Mesodermal cell (in vitro differentiated cells): ENCODE results near the gene OLIG3.

ENCODE experiments used
- H3K27ac ChIP-seq: 2 replicates; pipeline ENCODE4 v1.7.0; 2013; ENCODE audit warnings: mild to moderate bottlenecking, low read depth, low read length, moderate library complexity; ENCODE audit not compliant: severe bottlenecking
- H3K36me3 ChIP-seq: 2 replicates; pipeline ENCODE4 v1.7.1; 2013; ENCODE audit warnings: mild to moderate bottlenecking, low read length, moderate library complexity; ENCODE audit not compliant: control insufficient read depth, insufficient read depth
- H3K4me1 ChIP-seq: one replicate; pipeline ENCODE4 v1.7.1; 2013; ENCODE audit warnings: mild to moderate bottlenecking, low read length; ENCODE audit not compliant: insufficient read depth, control insufficient read depth, poor library complexity, severe bottlenecking
- H3K4me3 ChIP-seq: 2 replicates; pipeline ENCODE4 v1.7.0; 2013; ENCODE audit warnings: low read length, control low read depth, mild to moderate bottlenecking; ENCODE audit not compliant: insufficient read depth, poor library complexity, severe bottlenecking; ENCODE audit errors: extremely low read depth
- H3K9me3 ChIP-seq: 2 replicates; pipeline ENCODE4 v1.7.1; 2013; ENCODE audit warnings: mild to moderate bottlenecking, low read length, moderate library complexity; ENCODE audit not compliant: control insufficient read depth
- WGBS, 2 experiments: methylation state at CpG; one replicate each; pipeline ENCODE4 v1.1.5; 2013; ENCODE audit warnings: missing lambda C conversion rate in 2 of 2; ENCODE audit not compliant: insufficient coverage in 2 of 2; 5-methylcytosine and 5-hydroxymethylcytosine counted together

Gene OLIG3

GRCh38 chr6:137495703-137496336 lies 1.6 kb upstream of the OLIG3 start:
- Histone ChIP-seq H3K4me1 (peaks cover 8% of the 10 kb centered on the region), H3K27ac (no peak overlapping the region), H3K36me3 (no peaks in the 10 kb centered on the region), H3K9me3 (no peaks in the 10 kb centered on the region), H3K4me3 (peak overlapping the region; percentile 0)
- WGBS, 2 experiments, result 1% methylated on average over 19 to 24 of the region's 29 CpGs

- Histone ChIP-seq H3K36me3 (no peaks in the 10 kb centered on the region), H3K4me3 (no peak overlapping the region), H3K9me3 (no peaks in the 10 kb centered on the region), H3K4me1 (peaks cover 8% of the 10 kb centered on the region), H3K27ac (no peak overlapping the region)
- WGBS, 2 experiments, result 0% methylated on average over 21 to 24 of the region's 41 CpGs
Measured at GRCh38 chr6:137494988-137495702, 951 bp upstream of the OLIG3 start.

GRCh38 chr6:137493218-137494038 lies 766 bp downstream of the OLIG3 start:
- Histone ChIP-seq H3K4me3 (no peak overlapping the region), H3K4me1 (peaks cover 15% of the 10 kb centered on the region), H3K36me3 (no peaks in the 10 kb centered on the region), H3K9me3 (no peaks in the 10 kb centered on the region), H3K27ac (no peak overlapping the region)
- WGBS, 2 experiments, result 0 to 1% methylated on average over 39 to 60 of the region's 77 CpGs

GRCh38 chr6:137492289-137493217 lies 1.6 kb downstream of the OLIG3 start:
- Histone ChIP-seq H3K27ac (no peak overlapping the region), H3K9me3 (no peaks in the 10 kb centered on the region), H3K36me3 (no peaks in the 10 kb centered on the region), H3K4me1 (peaks cover 9% of the 10 kb centered on the region), H3K4me3 (no peak overlapping the region)
- WGBS, 2 experiments, result 2 to 3% methylated on average over 18 to 19 of the region's 29 CpGs

GRCh38 chr6:137491478-137491877 lies 2.7 kb downstream of the OLIG3 start:
- 0% methylated on average over 1 of the region's 6 CpGs; no CpG with 5 or more reads in 1 of the 2 experiments for WGBS, 2 experiments
- no peaks in the 10 kb centered on the region for H3K9me3 ChIP-seq
- no peak overlapping the region for H3K4me3 ChIP-seq
- no peak overlapping the region for H3K27ac ChIP-seq
- peaks cover 9% of the 10 kb centered on the region for H3K4me1 ChIP-seq
- no peaks in the 10 kb centered on the region for H3K36me3 ChIP-seq

DNA sequence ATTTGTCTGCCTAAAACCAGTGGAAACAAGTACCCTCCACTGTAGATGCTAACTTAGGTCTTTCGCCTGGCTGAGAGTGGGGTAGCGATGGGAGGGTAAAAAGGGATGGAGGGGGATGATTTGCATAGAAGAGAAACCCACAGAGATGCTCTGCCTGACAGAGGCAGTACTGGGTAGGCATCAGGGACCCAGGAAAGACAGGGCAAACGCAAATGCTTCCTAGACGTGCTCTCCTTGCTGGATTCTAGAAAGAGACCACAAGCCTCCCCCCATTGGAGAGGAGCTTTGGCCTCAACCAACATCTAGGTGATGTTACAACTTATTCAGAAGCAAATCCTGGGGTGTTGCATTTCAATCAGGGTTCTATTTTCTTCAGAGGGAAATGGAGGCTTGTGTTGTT lies 3.2 kb downstream of the OLIG3 start:
- Histone ChIP-seq H3K9me3 (no peaks in the 10 kb centered on the region), H3K36me3 (no peaks in the 10 kb centered on the region), H3K4me1 (peaks cover 9% of the 10 kb centered on the region), H3K27ac (no peak overlapping the region), H3K4me3 (no peak overlapping the region)
- 30 to 40% methylated on average over 1 to 2 of the region's 4 CpGs for WGBS, 2 experiments

DNA sequence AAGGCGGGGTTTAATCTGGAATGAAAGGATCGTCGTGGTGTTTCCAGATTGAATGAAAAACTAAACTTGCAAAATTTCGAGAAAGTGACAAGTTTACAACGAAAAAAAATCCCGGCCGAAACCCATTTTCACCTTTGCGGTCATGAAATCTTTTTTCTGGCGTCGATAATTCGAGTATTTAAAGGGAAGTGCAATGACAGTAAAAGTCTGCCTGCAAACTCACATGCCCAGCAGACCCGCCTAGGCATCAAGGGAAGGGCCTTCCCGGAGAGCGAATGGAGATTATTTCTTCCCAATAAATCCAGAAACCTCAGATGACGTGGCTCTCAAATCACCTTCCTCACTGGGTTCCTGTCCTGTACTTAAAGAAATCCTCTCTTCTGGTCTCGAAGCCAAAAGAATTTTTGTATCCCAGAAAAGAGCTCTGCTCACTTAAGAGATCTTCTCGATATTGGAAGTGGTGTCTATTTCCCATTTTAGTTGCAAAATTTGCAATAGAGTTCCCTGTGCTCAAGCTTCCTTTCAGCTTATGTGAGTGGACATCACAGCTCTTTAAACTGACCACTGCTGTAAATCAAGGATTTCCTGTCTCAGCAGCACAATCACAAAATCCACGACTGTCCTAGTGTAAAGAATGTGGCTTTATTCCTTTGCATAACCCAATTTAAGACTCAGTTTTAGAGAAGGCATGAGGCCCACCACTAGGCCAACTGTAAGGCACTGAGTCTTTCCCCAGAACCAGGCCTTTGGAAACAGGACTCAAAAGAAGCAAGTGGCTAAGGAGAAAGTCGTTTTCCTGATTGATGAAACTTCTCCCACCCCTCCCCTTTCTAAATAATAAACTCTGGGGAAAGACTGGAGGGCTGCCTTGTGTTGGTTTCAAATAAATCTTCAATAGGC lies 3.9 kb downstream of the OLIG3 start:
- H3K4me1 ChIP-seq, result peaks cover 9% of the 10 kb centered on the region
- H3K36me3 ChIP-seq, result no peaks in the 10 kb centered on the region
- H3K27ac ChIP-seq, result no peak overlapping the region
- WGBS, 2 experiments, result 9% methylated on average over 12 to 15 of the region's 19 CpGs
- H3K4me3 ChIP-seq, result no peak overlapping the region
- H3K9me3 ChIP-seq, result no peaks in the 10 kb centered on the region

DNA sequence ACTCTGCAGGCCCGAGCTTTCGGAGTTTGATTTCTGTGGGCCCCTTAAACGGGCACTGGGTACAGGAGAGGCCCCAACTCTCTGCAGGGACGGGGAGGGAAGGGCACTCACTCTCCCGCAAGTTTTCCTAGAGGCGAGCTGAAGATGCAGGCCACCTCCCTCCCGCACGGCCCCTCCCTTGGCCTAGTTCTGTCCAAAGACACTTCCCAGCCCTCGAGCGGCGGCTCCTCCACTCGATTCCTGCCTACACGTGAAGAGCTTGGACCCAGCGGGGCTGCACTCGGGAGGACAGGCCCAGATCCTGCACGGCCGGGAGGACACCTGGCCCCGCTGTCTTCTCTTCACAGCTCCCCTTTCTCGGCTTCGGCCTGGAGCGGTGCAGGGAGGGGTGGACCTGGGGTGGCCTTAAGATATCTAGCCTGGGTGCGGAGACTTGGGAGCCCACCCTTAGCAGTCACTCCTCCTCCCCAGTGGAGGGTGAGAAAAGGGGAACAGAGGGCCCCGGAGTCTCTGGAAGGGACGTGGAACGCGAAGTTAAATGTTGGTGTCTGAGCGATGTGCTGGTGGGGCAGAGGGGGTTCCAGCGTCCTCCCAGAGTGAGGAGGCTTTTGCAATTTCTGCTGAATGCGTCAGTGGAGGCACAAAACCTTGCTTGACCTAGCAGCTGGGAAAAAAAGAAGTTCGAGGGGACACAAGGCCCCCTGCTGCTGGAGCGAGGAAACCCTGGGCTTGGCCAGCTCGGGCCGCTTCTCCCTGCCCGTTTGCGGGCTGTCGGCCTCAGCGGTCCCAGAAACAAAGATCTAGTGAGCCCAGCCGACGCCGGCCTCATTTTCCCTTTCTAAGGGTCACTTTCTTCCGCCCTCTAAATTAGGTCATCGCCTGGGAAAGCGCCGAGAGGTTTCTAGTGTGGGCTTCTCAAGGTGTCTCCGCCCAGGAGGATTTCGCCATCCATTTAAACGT lies 4.9 kb downstream of the OLIG3 start:
- Histone ChIP-seq H3K4me3 (no peak overlapping the region), H3K9me3 (no peaks in the 10 kb centered on the region), H3K27ac (no peak overlapping the region), H3K36me3 (no peaks in the 10 kb centered on the region), H3K4me1 (peaks cover 9% of the 10 kb centered on the region)
- WGBS, 2 experiments, result 2 to 3% methylated on average over 31 to 40 of the region's 47 CpGs
